GM23338 (cell line): Measurements from ENCODE around the gene MKNK1.

Experiments
- CREB1 ChIP-seq: fragments of 250-450 bp; sonication (Bioruptor Pico); IDR thresholded peaks from 2 replicates; pipeline ENCODE4 v1.5.0; 2020; ENCODE audit warnings: low read depth, mild to moderate bottlenecking, moderate library complexity
- CTCF ChIP-seq, 2 experiments: fragments of 200-600 bp in 1 of 2; sonication (generic) in 1 of 2; conservative IDR thresholded peaks; 2 replicates each; pipeline versions ENCODE4 v1.5.1 to v1.6.1; 2016 to 2017; ENCODE audit warnings: antibody characterized with exemption in 2 of 2, low read depth in 2 of 2, mild to moderate bottlenecking in 2 of 2, moderate library complexity in 1 of 2
- ETS1 ChIP-seq: IDR thresholded peaks from 2 replicates; pipeline ENCODE4 v1.6.1; 2016; ENCODE audit warnings: antibody characterized with exemption
- EZH2 ChIP-seq: fragments of 200-600 bp; sonication (generic); IDR thresholded peaks from one replicate; pipeline ENCODE4 v1.8.0; 2017; ENCODE audit warnings: antibody characterized with exemption, mild to moderate bottlenecking, low read depth; ENCODE audit not compliant: unreplicated experiment
- EZH2phosphoT487 ChIP-seq: fragments of 200-600 bp; sonication (generic); IDR thresholded peaks from one replicate; pipeline ENCODE4 v1.8.1; 2018; ENCODE audit warnings: antibody characterized with exemption; ENCODE audit not compliant: unreplicated experiment
- JUNB ChIP-seq: IDR thresholded peaks from one replicate; pipeline ENCODE4 v1.6.1; 2016; ENCODE audit warnings: antibody characterized with exemption; ENCODE audit not compliant: unreplicated experiment
- NANOG ChIP-seq: IDR thresholded peaks from 2 replicates; pipeline ENCODE4 v1.6.1; 2016; ENCODE audit warnings: antibody characterized with exemption, borderline replicate concordance
- POLR2AphosphoS5 ChIP-seq: IDR thresholded peaks from 2 replicates; pipeline ENCODE4 v1.6.1; 2016; ENCODE audit warnings: antibody characterized with exemption, low read depth
- REST ChIP-seq: IDR thresholded peaks from one replicate; pipeline ENCODE4 v1.6.1; 2018; ENCODE audit warnings: antibody characterized with exemption; ENCODE audit not compliant: unreplicated experiment
- STAT1 ChIP-seq: IDR thresholded peaks from one replicate; pipeline ENCODE4 v1.6.1; 2016; ENCODE audit warnings: antibody characterized with exemption; ENCODE audit not compliant: unreplicated experiment
- ZNF114 ChIP-seq: fragments of 250-450 bp; sonication (Bioruptor Pico); IDR thresholded peaks from 2 replicates; pipeline ENCODE4 v1.5.0; 2020; ENCODE audit warnings: mild to moderate bottlenecking, moderate library complexity
- ZNF331 ChIP-seq: fragments of 250-450 bp; sonication (Bioruptor Pico); IDR thresholded peaks from 2 replicates; pipeline ENCODE4 v1.5.0; 2020; ENCODE audit warnings: low read depth, mild to moderate bottlenecking, moderate library complexity

GRCh38 chr1:46517010-46517600, 87.0 kb downstream of the MKNK1 start:
- TF ChIP-seq CTCF (conservative IDR thresholded peaks at IDR 0.05; ENCODE audit: low read depth in 2 of 2) (0 out of 4 replicates have a peak, but pooled peaks of 1 of the 2 experiments have one; percentile 10), POLR2AphosphoS5 (no peak), EZH2 (no peak), REST (no peak), NANOG (no peak), ZNF114 (no peak), ZNF331 (CRISPR knock-in tag) (no peak), CREB1 (CRISPR knock-in tag) (no peak), EZH2phosphoT487 (no peak), JUNB (no peak), STAT1 (no peak), ETS1 (no peak)
